ENCODE data around the gene XAGE2.
"Not testable (repeated sequence)": the region's sequence is repeated elsewhere in the genome, so short reads cannot be mapped to it uniquely, and the experiment has no call there.

The XAGE2 gene, protein sequence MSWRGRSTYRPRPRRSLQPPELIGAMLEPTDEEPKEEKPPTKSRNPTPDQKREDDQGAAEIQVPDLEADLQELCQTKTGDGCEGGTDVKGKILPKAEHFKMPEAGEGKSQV

DNA sequence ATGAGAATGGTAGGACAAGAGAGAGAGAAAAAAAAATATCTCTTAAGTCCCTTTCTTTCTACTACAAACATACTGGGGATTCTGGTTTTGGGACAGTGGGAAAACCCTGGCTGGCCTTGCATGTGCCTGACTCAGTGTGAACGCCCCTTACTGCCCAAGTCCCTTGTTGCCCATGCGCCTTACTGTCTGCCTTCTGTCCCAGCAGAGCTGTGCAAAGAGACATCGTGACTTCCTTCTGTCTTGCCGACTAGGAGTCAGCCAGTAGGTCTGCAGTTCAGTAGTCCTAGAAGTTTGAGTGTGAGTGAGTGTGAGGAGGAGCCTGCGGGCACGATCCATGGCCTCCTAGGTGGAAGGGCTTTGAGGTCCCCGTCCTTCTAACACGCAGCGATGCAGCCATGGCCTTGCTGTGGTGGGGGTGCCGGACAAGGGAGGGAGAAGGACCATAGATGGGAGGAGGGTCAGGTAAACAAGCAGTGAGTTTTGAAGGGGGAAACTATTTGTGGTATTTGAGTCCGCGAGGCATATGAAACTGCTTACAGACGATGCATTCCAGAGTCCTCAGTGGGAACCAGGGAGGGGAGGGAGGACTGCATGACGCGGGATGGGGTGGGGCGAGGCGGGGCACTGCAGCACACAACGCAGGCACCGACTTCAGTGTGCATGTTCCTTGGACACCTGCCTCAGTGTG is at the start of gene XAGE2:
Gene XAGE2, plus strand, starts transcription at position 654 of the 688 bp plus-strand sequence. CDS start 994 bp downstream, outside the sequence.
- no peak for DNase-seq

DNA sequence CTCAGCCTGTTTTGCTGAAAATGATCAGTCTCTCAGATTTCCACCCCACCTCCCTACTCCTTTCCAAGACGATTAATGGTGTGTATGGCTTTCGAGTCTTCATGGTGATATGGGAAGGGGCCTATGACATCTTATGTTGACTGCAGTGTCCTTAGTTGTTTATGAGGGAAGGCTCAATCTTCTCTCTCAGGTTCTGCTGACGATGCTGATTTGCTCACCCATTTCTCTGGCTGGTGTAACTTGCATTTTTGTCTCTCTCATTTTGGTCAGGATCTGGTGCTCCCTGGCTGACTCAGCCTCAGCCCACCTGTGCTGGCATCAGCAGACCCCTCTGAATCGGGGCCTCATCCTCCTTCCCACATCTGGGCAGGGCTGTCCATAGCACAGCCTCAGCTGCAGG is 31.4 kb upstream of the XAGE2 start:
- no peak for DNase-seq

DNA sequence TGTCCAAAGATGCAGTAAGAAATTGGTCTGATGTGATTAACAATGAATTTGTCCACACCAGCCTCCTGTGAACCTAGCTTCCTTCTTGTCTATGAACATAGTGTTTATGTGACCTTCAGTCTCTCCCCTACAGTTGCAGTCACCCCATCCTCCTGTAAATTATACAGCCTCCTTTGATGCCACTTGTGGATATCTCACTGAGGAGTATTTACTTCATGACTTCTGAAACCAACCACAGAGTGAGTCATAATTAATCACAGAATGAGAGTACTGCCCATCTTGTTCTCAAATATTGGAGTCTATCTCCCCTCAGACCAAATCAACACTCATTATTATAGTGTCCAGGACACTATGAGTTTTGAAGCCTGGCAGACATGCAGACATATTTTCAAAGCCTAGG is 27.3 kb upstream of the XAGE2 start:
- no peak for DNase-seq

DNA sequence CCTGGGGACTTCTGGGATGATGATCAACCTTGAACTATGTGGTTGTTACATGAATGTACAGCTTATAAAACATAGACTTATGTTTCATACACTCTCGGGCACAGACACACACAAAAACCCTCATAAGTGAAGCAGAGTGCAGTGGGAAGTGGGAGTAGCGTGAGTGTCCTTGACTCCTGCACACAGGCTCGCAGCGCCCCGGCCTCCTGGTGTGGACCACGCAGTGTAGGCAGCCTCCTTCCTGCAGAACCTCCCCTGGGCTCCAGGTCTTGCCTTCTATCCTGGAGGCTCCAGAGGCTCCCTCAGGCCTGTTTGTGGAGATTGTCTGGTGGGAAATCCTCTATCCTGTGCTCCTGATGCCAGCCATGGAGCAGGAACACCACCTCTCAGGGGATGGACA is 25.7 kb upstream of the XAGE2 start:
- DNase-seq: not testable (repeated sequence)

DNA sequence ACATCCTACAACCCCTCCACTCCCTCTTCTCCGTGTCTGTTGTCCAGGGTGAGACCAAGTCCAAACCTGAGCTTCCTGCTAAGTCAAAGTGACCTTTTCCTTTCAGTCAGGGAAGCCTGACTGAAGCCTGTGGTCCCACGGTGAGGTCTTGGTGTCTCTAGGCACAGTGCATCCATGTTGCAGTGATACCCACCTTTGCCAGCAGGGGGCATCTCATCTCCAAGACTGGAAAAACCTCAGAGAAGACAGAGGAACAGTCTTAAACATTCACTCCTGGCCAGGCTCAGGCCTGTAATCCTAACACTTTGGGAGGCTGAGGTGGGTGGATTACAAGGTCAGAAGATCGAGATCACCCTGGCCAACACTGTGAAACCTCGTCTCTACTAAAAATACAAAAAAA is 23.4 kb upstream of the XAGE2 start:
- DNase-seq: peak; percentile 26 to 49 (median 46)

DNA sequence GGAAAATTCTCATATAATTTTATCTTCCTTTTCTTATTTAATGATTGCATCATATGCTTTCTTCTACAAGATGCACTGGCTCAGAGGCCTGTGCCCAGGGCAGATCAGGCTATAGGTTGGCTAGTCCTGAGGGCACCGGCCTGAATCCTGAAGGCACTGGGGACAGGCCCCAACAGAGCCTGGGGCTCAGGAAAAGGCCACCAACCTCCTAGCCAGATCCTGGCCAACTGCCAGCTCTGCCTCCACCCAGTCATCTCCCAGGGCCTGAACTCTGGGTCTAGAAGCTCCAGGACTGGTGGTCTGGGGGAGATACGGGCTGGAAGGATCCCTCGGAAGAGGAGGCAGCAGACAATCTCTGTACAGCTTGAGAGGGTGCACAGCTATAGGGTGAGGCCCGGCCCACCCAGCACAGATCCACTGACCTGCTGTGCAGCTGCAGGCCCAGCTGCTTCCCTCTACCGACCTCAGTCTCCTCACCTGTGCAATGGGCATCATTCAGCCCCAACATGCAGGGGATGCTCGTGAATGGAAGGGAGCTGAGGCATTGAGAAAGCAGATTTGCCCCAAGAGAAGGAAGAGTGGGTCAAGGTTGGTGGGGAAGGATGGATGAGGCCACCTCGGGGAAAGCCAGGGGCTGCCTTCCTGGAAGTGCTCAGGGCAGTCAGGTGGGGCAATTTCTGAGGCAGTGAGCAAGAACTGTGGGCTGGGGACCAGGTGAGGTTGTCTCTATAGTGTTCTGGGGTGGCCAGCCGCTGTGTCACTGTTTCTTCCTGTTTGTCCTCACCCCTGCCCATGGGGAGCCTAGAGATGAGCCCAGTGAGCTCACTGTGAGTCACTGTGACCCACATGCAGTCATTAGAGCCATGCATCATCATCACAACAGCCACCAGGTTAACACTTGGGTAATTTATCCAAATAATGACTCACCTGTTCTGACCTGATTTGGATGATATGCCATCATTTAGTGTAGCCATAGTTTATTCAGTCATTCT is 22.4 kb upstream of the XAGE2 start:
- DNase-seq: peak in 2 of 3 donors; percentile 1 to 2

DNA sequence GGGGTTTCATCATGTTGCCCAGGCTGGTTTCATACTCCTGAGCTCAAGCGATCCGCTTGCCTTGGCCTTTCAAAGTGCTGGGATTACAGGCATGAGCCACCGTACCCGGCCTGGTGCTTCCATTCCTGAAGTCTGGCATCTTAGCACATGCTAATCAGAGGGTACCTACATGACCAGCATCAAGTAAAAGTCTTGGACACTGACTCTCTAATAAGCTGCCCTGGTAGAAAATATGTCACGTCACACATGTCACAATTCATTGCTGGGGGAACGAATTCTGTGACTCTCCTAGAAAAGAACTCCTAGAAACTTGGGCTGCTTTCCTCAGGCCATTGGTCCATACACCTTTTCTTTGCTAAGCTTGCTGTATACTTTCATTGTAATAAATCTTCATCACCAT is 19.1 kb upstream of the XAGE2 start:
- no peak for DNase-seq

DNA sequence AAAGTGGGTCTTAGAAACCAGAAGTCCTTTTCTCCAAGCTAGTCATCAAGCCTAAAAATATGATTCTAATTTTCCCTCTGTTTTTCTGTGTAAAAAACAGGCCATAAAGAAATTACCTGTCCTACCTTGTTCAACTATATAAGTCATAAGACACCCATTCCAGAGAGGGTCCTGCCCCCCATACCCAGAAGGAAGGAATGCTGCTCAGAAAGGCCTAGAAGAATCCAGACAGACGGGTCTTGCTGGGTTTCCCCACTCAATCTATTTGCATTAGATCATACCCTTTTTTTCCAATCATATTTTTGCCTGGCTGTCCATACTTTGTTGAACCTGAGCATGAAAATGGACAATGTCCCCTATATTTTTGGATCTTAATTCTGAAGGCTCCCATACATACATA is 16.3 kb upstream of the XAGE2 start:
- no peak for DNase-seq

DNA sequence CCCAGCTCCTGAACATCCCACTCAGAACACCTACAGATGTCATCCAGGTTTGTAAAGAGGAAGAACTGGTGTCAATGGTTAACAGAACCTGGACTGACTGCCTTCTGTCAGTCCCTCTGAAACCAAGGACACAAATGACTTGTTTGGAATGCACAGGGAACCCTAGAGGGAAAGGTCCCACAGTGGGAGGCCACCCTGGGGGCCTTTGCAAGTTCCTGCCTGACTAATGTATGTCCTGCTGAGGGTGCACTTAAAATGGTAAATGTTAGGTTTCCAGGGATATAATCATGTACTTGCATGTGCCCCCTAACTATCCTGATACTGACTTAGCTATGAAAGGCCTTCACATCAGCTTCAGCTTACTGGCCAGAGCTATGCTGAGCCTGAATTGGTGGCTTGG is 15.0 kb upstream of the XAGE2 start:
- no peak for DNase-seq

DNA sequence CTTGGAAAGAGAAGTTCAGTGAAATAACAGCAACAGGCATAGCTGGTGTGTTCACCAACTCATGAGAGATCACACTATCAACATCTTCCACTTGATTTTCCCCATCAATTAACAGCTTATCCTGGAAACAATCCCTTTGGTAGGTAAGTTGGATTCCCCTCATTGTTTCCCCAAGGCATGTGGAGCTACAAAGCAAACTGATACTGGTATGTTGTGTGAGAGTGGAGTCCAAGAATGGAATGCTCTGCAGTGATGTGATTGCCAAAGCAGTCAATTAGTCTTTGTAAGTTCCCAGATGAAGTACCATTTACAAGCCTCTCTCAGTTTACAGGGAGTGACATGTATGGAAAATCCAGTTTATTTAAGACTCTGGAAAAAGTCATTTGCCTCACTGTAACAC is 13.7 kb upstream of the XAGE2 start:
- DNase-seq: no peak

DNA sequence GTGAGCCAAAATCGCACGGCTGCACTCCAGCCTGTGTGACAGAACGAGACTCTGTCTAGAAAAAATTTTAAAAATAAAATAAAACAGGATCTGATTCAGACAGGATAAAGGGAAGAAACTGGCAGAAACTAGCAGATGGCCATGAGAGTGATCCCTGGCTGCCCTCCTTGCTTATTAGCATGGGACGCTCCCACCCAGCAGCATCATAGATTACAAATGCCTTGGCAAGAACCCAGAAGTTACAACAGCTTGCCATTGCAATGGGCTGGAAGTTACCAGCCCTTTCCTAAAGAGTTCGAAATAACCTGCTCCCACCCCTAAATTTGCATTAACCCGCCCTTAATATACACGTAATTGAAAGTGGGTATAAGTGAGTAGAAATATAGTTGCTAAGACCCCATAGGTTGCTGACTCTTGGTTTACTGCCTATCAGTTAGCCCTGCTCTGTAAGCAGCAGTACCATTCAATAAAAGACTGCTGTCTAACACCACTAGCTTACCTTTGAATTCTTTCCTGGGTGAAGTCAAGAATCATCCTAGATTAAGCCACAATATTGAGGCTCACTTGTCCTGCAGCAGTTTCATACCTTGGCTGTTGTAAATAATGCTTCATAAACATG is 9.1 kb upstream of the XAGE2 start:
- no peak for DNase-seq

DNA sequence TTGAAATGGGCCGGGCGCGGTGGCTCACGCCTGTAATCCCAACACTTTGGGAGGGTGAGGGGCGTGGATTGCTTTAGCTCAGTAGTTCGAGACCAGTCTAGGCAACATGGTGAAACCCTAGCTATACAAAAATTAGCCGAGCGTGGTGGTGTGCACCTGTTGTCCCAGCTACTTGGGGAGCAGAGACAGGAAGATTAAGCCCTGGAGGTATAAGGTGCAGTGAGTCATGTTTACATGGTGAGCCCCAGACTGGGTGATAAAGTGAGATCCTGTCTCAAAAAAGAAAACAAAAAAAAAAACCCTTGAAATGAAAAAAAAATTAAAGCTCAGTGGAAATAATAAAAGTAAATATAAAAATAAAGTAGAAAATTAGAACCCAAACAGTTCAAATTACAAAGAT is 6.9 kb upstream of the XAGE2 start:
- DNase-seq: no peak

DNA sequence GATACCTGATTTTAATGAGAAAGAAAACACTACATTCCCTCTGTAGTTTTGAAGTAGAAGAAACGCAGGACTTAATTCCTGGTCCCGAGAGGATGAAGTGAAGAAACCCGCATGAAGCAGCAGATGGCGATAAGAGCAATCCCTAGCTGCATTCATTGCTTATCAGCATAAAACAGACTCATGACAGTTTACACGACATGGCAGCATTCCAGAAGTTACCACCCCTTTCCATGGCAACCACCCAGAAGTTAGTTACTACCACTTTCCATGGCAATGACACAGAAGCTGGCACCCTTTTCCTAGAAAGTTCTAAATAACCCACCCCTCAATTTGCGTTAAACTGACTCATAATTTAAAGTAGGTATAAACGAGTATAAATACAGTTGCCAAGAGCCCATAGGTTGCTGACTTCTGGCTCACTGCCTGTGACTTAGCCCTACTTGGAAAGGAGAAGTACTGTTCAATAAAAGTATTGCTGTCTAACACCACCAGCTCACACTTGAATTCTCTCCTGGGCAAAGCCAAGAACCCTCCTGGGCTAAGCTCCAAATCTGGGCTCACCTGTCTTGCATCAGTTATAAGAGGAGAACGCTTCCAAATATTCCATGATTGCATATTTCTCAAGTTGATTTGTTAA is 5.5 kb upstream of the XAGE2 start:
- no peak for DNase-seq

DNA sequence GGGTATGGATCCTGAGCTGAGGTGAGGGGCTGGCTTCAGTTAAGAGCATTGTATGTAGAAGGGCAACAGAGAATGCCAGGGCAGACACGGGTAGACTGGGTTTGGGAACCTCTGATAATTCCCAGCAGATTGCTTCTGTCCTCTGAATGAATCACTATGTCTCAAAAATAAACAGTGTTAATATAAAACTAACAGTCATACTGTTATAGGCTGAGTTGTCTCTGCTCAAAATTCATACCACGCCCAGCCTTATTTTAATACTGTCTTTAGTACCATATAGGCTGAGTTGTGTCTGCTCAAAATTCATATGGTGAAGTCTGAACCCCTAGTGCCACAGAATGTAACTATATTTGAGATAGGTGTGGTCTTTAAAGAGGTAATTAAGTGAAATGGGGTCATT is 10.0 kb downstream of the XAGE2 start:
- no peak for DNase-seq

DNA sequence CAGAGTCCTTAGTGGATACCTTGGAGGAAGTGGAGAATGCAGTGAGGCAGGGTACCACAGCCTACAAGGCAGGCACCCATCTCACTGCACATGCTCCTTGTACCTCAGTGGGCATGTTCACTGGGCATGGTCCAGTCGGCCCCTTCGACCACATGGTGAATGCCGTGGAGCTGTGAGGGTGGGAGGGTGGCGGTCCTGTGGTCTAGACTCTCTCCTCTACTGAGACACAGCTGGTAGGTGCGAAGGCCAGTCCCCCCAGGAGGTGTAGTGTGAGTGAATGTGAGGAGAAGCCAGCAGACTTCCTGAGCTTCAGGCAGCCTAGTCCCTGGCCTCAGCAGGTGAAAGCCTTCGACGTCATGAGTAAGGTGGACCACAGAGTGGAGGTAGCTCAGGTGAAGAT is 12.2 kb downstream of the XAGE2 start:
- no peak for DNase-seq

DNA sequence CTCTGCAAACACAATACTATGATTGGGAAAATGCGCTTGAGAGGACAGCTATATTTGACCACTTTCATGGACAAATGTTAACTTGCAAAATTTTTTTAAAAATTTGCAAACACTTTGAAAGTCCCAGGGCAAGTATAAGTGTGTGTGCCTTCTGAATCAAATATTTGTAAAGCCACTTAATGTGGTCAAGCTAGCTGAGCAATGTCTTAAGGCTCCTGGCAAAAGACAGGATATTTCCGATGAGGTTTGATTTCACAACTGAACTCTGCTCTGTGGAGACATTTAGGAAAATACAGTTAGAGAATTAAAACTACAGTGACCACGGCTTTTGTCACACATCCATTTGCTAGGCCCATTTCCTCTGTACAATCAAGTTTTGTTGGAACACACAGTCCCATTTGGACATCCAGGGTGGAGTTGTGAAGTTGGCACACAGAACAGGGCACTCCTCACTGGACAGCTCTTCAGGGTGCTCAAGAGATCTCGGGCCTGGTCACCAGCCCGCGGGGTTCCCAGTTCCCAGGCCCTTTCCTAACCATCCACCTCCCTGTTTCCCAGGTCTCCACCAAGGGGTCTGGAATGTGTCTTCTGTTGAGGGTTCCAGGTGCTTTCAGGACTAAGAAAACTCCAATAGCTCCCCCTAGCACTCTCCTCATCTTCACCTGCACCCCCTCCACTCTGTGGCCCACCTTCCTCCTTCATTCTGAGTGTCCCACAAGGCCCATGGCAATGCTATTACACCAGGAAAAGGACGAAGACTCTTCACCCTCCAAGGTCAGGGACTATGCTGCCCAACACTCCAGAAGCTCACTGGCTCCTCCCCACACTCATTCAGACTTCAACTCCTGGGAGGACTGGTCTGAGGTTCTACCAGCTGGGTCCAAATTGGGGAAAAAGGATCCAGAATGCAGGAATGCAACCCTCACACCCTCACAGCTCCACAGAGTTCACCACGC is 41.9 kb downstream of the XAGE2 start:
- DNase-seq: no peak

DNA sequence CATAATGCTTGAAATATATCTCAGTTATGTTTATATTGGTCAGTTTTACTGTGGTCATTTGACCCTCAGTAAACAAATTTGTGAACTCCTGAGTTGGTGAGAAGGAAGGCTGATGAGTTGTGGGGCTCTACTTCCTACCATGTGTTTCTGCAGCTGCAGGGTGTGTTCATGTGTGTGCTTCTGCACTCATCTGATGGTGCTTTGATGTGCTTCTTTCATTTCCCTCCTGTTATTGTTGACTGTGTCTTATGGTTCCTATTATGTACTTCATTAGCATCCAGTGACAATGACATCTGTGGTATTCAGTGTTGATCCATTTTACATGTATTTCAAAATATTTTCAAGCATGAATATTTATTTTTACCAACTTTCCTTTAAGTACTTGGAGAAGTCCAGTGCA is 46.5 kb downstream of the XAGE2 start:
- no peak for DNase-seq

DNA sequence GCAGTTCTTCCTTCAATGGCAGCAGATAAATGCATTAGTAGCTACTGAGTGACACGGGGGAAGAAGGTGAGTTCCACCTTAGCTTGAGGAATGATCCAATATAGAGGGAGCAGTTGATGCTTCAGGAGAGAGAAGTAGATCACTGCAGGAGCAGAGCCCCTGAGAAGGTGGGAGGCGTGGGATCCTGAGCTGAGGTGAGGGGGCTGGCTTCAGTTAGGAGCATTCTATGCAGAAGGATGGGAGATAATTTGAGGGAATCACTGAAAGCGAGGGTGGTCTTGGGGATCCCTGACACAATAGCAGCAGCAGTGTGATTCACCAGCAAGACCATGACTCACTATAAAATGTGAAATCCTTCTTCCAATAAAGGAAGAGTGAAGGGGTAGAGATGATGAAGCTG is 48.0 kb downstream of the XAGE2 start:
- no peak for DNase-seq

DNA sequence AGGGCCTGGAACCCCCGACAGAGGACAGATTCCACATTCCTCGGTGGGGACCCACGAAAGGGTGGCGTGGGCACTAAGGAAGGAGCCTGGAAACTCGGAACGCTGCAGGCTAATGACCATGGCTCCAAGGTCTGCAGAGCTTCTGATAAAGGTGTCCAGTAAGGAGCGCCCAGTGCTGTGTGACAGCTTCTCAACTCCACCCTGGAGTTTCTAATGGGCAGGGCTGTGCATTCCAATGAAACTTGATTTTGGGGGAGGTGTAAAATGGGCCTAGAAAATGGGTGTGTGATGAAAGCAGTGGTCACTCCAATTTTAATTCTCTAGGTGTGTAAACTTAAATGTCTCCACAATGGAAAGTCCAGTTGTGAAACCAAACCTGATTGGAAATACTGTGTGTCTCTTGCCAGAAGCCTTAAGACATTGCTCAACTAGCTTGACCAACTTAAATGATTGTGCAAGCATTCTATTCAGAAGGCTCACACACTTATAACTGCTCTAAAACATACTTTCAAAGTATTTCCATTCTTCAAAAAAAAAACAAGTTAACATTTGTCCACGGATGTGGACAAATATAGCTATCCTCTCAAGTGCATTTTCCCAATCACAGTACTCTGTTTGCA is 52.1 kb downstream of the XAGE2 start:
- no peak for DNase-seq

DNA sequence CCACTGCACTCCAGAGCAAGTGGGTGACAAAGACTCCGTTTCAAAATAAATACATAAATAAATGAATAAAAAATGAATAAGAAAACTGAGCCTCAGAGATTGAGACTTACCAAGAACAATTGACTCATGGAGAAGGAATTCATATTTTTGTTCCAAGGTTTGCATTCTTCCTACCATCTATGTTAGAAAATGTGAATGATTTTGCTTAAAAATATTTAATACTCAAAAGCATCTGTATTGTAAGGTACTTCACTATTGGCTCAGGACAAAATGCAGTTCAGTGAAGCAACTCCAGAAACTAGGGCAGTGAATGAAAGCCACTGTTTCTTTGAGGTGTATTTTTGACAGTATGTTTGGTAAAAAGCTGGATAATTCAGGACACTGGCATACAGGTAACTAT is 54.1 kb downstream of the XAGE2 start:
- no peak for DNase-seq

DNA sequence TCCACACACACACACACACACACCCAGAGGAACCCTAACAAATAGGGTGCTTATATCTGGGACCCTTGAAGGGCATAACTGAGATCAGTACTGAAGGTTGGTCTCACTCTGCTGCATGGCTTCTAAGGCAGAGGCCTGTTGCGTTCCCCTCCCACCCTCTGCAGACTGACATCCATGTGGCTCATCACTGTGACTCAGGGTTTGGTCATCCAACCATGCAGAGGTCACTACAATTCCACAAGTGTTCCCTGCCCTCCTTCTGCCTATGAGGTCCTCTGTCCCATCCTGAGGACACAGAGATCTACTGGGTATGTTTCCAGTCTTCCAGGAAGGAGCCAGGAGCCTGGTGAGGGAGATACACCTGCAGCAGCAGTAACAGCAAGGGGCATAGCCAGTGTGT is 55.8 kb downstream of the XAGE2 start:
- no peak for DNase-seq
